ENCODE data around the gene UBAC2.
"Not testable (repeated sequence)": the region's sequence is repeated elsewhere in the genome, so short reads cannot be mapped to it uniquely, and the experiment has no call there.

UBAC2 gene

DNA sequence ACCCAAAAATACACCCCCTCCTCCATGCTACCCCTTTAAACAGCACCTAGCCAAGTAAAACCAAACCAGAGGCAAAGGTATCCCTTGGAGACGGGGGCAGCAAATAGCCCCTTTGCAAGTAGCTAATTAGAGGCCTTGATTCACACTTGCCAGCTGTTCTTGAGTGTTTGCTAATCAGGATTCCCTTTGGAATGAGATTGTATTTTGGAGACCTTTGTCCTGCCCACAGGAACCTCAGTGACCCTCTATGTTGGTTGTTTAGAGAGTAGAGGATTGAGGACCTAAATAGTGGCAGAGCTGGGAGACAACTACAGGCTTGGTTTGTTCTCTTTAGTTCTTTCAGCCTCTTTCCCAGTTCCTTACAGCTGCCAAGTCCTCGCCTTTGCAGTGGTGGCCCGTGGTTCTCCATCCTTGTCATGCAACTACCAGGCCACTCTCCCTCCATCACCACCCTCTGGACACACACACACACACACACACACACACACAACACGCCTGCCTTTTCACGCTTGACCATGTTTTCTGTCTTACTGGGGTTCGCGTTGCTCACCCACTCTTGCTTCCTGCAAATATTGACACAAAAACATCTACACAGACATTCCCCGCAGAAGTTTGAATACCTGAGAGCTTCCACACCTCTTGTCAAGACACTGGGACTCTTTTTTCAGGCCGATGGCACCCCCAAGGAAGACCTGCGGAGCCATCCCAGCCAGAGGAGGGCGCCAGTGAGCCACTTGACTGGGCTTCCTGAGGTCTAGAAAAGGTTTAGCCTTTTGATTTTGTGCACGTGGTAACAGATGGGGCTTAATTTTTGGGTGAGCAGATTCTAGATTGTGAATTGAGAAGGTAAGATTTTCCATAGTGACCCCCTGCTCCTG is 186.5 kb downstream of the UBAC2 start:
- H3K4me1 ChIP-seq (ENCODE audit: control extremely low read depth in 1 of 4, control insufficient read depth in 4 of 4, insufficient read depth in 4 of 4, low read length in 3 of 4): peaks cover 3 to 26% (median 22%) of the 10 kb centered on the region in 4 experiments
- no peak overlapping the region for H3K27ac ChIP-seq (ENCODE audit: insufficient read depth in 1 of 2, low read depth in 1 of 2, low read length in 2 of 2, poor library complexity in 1 of 2, severe bottlenecking in 2 of 2)
- ChIA-PET POLR2A (interaction anchor here (0.9 to 1.2 kb wide), 2 partner anchors 38 to 109 kb away, joined by 3 read pairs; no protein-coding TSS in a partner anchor), CTCF (interaction anchor here (0.6 to 10.5 kb wide), 34 partner anchors 8 to 334 kb away, joined by 3 to 127 read pairs (median 5); partner anchors contain the start of gene GPR183)
- WGBS (ENCODE audit: insufficient coverage): 68% methylated on average over 10 of the region's 12 CpGs
- H3K27me3 ChIP-seq (replicated peaks in 2 of 5; ENCODE audit: control insufficient read depth in 4 of 5, insufficient read depth in 5 of 5, low read length in 4 of 5): no peaks in the 10 kb centered on the region
- no peaks in the 10 kb centered on the region for H3K9me3 ChIP-seq (ENCODE audit: control extremely low read depth in 1 of 5, control insufficient read depth in 4 of 5, insufficient read depth in 2 of 5, low read depth in 1 of 5, low read length in 4 of 5)
- H3K36me3 ChIP-seq (ENCODE audit: control insufficient read depth in 4 of 4, insufficient read depth in 4 of 4, low read length in 3 of 4): peaks cover 0 to 20% (median 9%) of the 10 kb centered on the region in 4 experiments
- no peak overlapping the region for H3K4me3 ChIP-seq (ENCODE audit: control insufficient read depth in 1 of 7, extremely low read depth in 1 of 7, insufficient read depth in 4 of 7, low read depth in 2 of 7, low read length in 6 of 7)
- DNase-seq: peak; percentile 76 to 82 (median 77)

DNA sequence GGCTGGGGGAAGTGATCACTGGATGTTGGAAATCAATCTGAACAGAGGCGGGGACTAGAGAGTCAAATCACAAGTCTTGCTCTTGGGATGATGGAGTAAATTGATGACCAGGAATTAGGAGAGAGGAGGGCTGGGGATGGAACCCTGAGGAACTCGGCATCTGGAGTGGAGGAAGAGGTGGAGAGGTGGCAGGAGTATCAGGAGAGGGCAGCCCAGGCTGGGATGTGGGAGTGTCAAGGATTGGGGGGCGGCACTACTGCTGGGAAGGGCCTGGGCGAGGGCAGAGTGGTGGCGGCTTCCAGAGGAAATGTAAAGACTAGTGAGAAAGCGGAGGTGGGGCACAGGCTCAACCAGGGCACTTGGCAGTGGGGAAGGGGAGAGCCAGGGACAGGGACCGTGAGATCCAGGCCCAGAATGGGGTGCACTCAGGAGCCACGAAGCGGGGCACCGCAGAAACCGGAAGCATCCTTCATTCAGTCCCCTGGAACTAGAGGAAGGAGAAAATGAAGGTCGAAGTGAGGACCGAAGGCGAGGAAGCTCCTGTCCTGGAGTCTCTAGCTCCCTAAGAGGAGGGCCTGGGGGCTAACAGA is 187.8 kb downstream of the UBAC2 start:
- ChIA-PET CTCF (interaction anchor here (0.5 to 10.5 kb wide), 25 partner anchors 13 to 156 kb away, joined by 3 to 127 read pairs (median 5); no protein-coding TSS in a partner anchor), POLR2A (interaction anchor here (0.8 kb wide), 1 partner anchor 33 kb away, joined by 4 read pairs; no protein-coding TSS in a partner anchor)
- H3K27ac ChIP-seq (ENCODE audit: insufficient read depth in 1 of 2, low read depth in 1 of 2, low read length in 2 of 2, poor library complexity in 1 of 2, severe bottlenecking in 2 of 2): no peak overlapping the region

DNA sequence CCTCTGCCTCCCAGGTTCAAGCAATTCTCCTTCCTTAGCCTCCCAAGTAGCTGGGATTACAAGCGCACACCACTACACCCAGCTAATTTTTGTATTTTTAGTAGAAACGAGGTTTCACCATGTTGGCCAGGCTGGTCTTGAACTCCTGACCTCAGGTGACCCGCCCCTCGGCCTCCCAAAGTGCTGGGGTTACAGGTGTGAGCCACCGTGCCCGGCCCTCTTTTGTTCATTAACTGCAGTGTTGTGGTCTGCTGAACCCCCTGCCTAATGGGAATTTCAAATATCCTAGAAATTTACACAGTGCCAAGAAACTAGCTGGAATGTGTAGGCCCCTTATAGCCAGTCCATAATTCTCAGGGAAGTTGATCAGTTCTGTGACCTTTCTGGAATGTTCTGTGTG is 188.4 kb downstream of the UBAC2 start:
- not testable (repeated sequence) for H3K4me3 ChIP-seq (ENCODE audit: control insufficient read depth in 1 of 7, extremely low read depth in 1 of 7, insufficient read depth in 4 of 7, low read depth in 2 of 7, low read length in 6 of 7); H3K9me3 ChIP-seq (ENCODE audit: control extremely low read depth in 1 of 5, control insufficient read depth in 4 of 5, insufficient read depth in 2 of 5, low read depth in 1 of 5, low read length in 4 of 5); H3K27me3 ChIP-seq (replicated peaks in 2 of 5; ENCODE audit: control insufficient read depth in 4 of 5, insufficient read depth in 5 of 5, low read length in 4 of 5); H3K27ac ChIP-seq (ENCODE audit: insufficient read depth in 1 of 2, low read depth in 1 of 2, low read length in 2 of 2, poor library complexity in 1 of 2, severe bottlenecking in 2 of 2); DNase-seq; H3K4me1 ChIP-seq (ENCODE audit: control extremely low read depth in 1 of 4, control insufficient read depth in 4 of 4, insufficient read depth in 4 of 4, low read length in 3 of 4)
- H3K36me3 ChIP-seq (ENCODE audit: control insufficient read depth in 4 of 4, insufficient read depth in 4 of 4, low read length in 3 of 4): peaks cover 0 to 20% (median 9%) of the 10 kb centered on the region in 4 experiments
- 100% methylated on average over 6 of the region's 6 CpGs for WGBS (ENCODE audit: insufficient coverage)
- POLR2A ChIA-PET: interaction anchor here (0.8 kb wide), 1 partner anchor 34 kb away, joined by 4 read pairs; no protein-coding TSS in a partner anchor
- CTCF ChIA-PET: interaction anchor here (0.7 to 10.5 kb wide), 10 partner anchors 10 to 121 kb away, joined by 3 to 127 read pairs (median 5); no protein-coding TSS in a partner anchor

More for the DNA sequence above, 187.8 kb downstream of the UBAC2 start:
- Histone ChIP-seq H3K27me3 (replicated peaks in 2 of 5; ENCODE audit: control insufficient read depth in 4 of 5, insufficient read depth in 5 of 5, low read length in 4 of 5) (no peaks in the 10 kb centered on the region), H3K4me3 (ENCODE audit: control insufficient read depth in 1 of 7, extremely low read depth in 1 of 7, insufficient read depth in 4 of 7, low read depth in 2 of 7, low read length in 6 of 7) (no peak overlapping the region), H3K9me3 (ENCODE audit: control extremely low read depth in 1 of 5, control insufficient read depth in 4 of 5, insufficient read depth in 2 of 5, low read depth in 1 of 5, low read length in 4 of 5) (no peaks in the 10 kb centered on the region), H3K36me3 (ENCODE audit: control insufficient read depth in 4 of 4, insufficient read depth in 4 of 4, low read length in 3 of 4) (peaks cover 0 to 20% (median 9%) of the 10 kb centered on the region in 4 experiments), H3K4me1 (ENCODE audit: control extremely low read depth in 1 of 4, control insufficient read depth in 4 of 4, insufficient read depth in 4 of 4, low read length in 3 of 4) (peaks cover 3 to 16% (median 13%) of the 10 kb centered on the region in 4 experiments)
- 95% methylated on average over 14 of the region's 14 CpGs for WGBS (ENCODE audit: insufficient coverage)
- no peak for DNase-seq

DNA sequence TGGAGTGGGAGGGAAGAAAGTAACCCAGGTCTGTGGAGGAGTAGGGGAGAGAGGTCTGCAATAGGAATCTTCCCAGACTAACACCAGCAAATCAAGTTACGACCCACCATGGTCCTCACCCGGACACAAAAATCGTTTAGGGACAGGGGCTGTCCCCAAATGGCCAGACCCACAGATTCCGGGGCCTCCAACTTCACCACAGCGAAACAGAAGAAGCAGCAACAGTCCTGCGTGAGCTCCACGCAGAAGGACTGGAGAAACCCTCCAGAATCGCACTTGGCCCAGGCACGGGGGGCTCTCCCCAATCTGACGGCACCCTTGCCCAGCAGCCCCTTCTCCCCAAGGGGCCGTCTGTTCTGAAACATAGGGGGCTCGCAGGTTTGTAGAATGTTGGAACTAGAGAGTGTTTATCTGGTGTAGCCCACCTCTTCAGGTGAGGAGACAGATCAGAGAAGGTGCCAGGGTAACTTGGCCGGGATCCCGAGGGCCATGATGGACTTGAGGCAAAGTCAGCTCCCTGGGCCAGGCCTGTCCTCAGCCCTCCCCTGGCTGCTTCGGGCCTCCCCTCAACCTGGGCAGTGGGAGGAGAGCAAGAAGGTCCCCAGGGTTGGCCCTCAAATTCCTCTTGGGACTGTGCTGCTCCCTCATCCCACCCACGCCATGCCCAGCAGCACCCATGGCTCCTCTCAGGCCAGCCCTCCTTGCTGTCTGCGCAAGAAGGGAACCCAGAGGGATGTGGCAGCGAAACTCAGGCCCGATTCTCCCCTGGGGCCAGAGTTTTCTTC is 189.1 kb downstream of the UBAC2 start:
- H3K36me3 ChIP-seq (ENCODE audit: control insufficient read depth in 4 of 4, insufficient read depth in 4 of 4, low read length in 3 of 4): peaks cover 0 to 20% (median 9%) of the 10 kb centered on the region in 4 experiments
- H3K9me3 ChIP-seq (ENCODE audit: control extremely low read depth in 1 of 5, control insufficient read depth in 4 of 5, insufficient read depth in 2 of 5, low read depth in 1 of 5, low read length in 4 of 5): no peaks in the 10 kb centered on the region
- POLR2A ChIA-PET: no interaction called here
- 94% methylated on average over 13 of the region's 19 CpGs for WGBS (ENCODE audit: insufficient coverage)
- H3K4me1 ChIP-seq (ENCODE audit: control extremely low read depth in 1 of 4, control insufficient read depth in 4 of 4, insufficient read depth in 4 of 4, low read length in 3 of 4): peaks cover 0 to 5% (median 2%) of the 10 kb centered on the region in 4 experiments
- CTCF ChIA-PET: interaction anchor here (1.0 to 10.5 kb wide), 7 partner anchors 9 to 121 kb away, joined by 3 to 127 read pairs (median 6); no protein-coding TSS in a partner anchor
- no peaks in the 10 kb centered on the region for H3K27me3 ChIP-seq (replicated peaks in 2 of 5; ENCODE audit: control insufficient read depth in 4 of 5, insufficient read depth in 5 of 5, low read length in 4 of 5)
- no peak overlapping the region for H3K27ac ChIP-seq (ENCODE audit: insufficient read depth in 1 of 2, low read depth in 1 of 2, low read length in 2 of 2, poor library complexity in 1 of 2, severe bottlenecking in 2 of 2)
- DNase-seq: no peak
- H3K4me3 ChIP-seq (ENCODE audit: control insufficient read depth in 1 of 7, extremely low read depth in 1 of 7, insufficient read depth in 4 of 7, low read depth in 2 of 7, low read length in 6 of 7): no peak overlapping the region

DNA sequence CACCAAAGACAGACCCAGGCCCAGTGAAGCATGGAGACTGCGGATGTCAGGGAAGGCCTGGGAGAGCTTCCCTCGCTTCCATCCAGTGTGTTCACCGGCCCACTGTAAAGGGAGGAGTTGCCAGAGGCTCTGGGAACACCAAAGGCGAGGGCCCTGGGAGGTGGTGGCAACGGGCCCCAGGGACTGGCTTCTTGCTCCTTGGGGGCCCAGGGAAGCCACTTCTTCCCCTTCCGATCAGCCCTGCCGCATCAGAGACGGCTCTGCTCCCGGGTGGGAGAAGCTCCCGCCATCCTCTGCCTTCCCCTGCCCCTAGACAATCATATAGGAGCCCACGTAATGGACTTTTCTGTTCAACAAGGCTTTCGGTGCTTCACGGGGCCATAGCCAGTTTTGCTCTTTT is 189.9 kb downstream of the UBAC2 start:
- peaks cover 0 to 5% (median 2%) of the 10 kb centered on the region in 4 experiments for H3K4me1 ChIP-seq (ENCODE audit: control extremely low read depth in 1 of 4, control insufficient read depth in 4 of 4, insufficient read depth in 4 of 4, low read length in 3 of 4)
- ChIA-PET CTCF (interaction anchor here (7.5 to 10.5 kb wide), 2 partner anchors 45 to 122 kb away, joined by 114 to 127 read pairs; no protein-coding TSS in a partner anchor), POLR2A (no interaction called here)
- H3K27ac ChIP-seq (ENCODE audit: insufficient read depth in 1 of 2, low read depth in 1 of 2, low read length in 2 of 2, poor library complexity in 1 of 2, severe bottlenecking in 2 of 2): no peak overlapping the region
- DNase-seq: no peak
- WGBS (ENCODE audit: insufficient coverage): 94% methylated on average over 10 of the region's 13 CpGs
- no peaks in the 10 kb centered on the region for H3K9me3 ChIP-seq (ENCODE audit: control extremely low read depth in 1 of 5, control insufficient read depth in 4 of 5, insufficient read depth in 2 of 5, low read depth in 1 of 5, low read length in 4 of 5)
- no peak overlapping the region for H3K4me3 ChIP-seq (ENCODE audit: control insufficient read depth in 1 of 7, extremely low read depth in 1 of 7, insufficient read depth in 4 of 7, low read depth in 2 of 7, low read length in 6 of 7)
- peaks cover 0 to 15% (median 5%) of the 10 kb centered on the region in 4 experiments for H3K36me3 ChIP-seq (ENCODE audit: control insufficient read depth in 4 of 4, insufficient read depth in 4 of 4, low read length in 3 of 4)
- no peaks in the 10 kb centered on the region for H3K27me3 ChIP-seq (replicated peaks in 2 of 5; ENCODE audit: control insufficient read depth in 4 of 5, insufficient read depth in 5 of 5, low read length in 4 of 5)

DNA sequence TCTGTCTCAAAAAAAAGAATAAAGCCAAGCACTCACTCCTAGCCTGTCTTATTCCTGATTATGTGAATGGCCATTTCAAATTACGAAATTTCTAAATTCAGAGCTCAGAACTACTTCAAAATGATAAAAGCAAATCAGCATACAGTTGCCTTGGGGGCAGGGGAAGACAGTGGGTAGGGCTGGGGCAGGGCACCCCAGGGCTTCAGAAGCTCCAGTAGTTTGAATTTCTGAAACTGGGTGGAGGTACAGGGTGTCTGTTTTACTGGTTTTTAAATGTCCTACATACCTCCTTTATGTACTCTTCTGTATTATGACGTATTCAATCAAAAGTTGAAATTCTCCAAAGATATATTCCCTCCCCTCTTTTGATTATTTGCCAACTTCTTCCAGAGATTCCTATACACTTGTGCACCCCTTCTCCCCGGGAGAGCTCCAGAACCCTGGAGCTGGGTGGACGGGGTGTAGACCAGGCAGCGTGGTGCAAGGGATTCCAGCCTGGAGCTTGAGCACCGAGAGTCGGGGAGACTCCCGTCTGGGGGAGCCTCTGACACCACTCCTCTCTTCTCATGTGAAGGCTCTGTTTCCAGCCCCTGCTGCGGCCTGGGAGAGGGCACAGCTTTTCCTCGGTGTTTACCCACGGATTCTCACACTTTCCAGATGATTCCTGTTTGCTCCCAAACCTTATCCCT is 191.3 kb downstream of the UBAC2 start:
- 94% methylated on average over 10 of the region's 11 CpGs for WGBS (ENCODE audit: insufficient coverage)

More for the DNA sequence above, 191.3 kb downstream of the UBAC2 start:
- Histone ChIP-seq H3K27me3 (replicated peaks in 2 of 5; ENCODE audit: control insufficient read depth in 4 of 5, insufficient read depth in 5 of 5, low read length in 4 of 5) (peaks cover 0 to 2% (median 0%) of the 10 kb centered on the region in 5 experiments), H3K9me3 (ENCODE audit: control extremely low read depth in 1 of 5, control insufficient read depth in 4 of 5, insufficient read depth in 2 of 5, low read depth in 1 of 5, low read length in 4 of 5) (no peaks in the 10 kb centered on the region), H3K36me3 (ENCODE audit: control insufficient read depth in 4 of 4, insufficient read depth in 4 of 4, low read length in 3 of 4) (peaks cover 0 to 4% (median 2%) of the 10 kb centered on the region in 4 experiments), H3K4me1 (ENCODE audit: control extremely low read depth in 1 of 4, control insufficient read depth in 4 of 4, insufficient read depth in 4 of 4, low read length in 3 of 4) (no peaks in the 10 kb centered on the region), H3K27ac (ENCODE audit: insufficient read depth in 1 of 2, low read depth in 1 of 2, low read length in 2 of 2, poor library complexity in 1 of 2, severe bottlenecking in 2 of 2) (no peak overlapping the region), H3K4me3 (ENCODE audit: control insufficient read depth in 1 of 7, extremely low read depth in 1 of 7, insufficient read depth in 4 of 7, low read depth in 2 of 7, low read length in 6 of 7) (no peak overlapping the region)
- ChIA-PET CTCF (interaction anchor here (0.8 to 10.5 kb wide), 6 partner anchors 9 to 122 kb away, joined by 3 to 114 read pairs (median 4); no protein-coding TSS in a partner anchor), POLR2A (no interaction called here)
- no peak for DNase-seq

Measured in common myeloid progenitor, CD34-positive (primary cell).